ENCODE results near the gene FOXP4. TPM values are rescaled to one million over a fixed set of nuclear protein-coding genes. Genes with fewer than 3 reads are reported as not detected.

Gene FOXP4
- total RNA-seq, 1 experiment from 2014 or later, result 32.3 TPM

GRCh38 chr6:41636833-41637193 lies 90.6 kb downstream of the FOXP4 start (continued):
- no peak for TF ChIP-seq SRF (IDR thresholded peaks at IDR 0.05; ENCODE audit: low read depth)
- 0 out of 2 replicates have a peak, but pooled peaks have one; percentile 53 for TF ChIP-seq SIN3A (IDR thresholded peaks at IDR 0.05; ENCODE audit: low read depth)
- TF ChIP-seq ZBTB33 (IDR thresholded peaks at IDR 0.05; ENCODE audit: extremely low read depth, insufficient replicate concordance, low read length), result peak; percentile 38
- TF ChIP-seq EZH2 (IDR thresholded peaks at IDR 0.05), result no peak
- TF ChIP-seq ELF1 (IDR thresholded peaks at IDR 0.05; ENCODE audit: borderline replicate concordance, low read depth), result no peak
- no peak for TF ChIP-seq TCF7L2 (IDR thresholded peaks at IDR 0.05; ENCODE audit: borderline replicate concordance, extremely low read depth, insufficient read depth, insufficient read length)
- TF ChIP-seq EGR1 (IDR thresholded peaks at IDR 0.05; ENCODE audit: low read depth), result no peak

DNA sequence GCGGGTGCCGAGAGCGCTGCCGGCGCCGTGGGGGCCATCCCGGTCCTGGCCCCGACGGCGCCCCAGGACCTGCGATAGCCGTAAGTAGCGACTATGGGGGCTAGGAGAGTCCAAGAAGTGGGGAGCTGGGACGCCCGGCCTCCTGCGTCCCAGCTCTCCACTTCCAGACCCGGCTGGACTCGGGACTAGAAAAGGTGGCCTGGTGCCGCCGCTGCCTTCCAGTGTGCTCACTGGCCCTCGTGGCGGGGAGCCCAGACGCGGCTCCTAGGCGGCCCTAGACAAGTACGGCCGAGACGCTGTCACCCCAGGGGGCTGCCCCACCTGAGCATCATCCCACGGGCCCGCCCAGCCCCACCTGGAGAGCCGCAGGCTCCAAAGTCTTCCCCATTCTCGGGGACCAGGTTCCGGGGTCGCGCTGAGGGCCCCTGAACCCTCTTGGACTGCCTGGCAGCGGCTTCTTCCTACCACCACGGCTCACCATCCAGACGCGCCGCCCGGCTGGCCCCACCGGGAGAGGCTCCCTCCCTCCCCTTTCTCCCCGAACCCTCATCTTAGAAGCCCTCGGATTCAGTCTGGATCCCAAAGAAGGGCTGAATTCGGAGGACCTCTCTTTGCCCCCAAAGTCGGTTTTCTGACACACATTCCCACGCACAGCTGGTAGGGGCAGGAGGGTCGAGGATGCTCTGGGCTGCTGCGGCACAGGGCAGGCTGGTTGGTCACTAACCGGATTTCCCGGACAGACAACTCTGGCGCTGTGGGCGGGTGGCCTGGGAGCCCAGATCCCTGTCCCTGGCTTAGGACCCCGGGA lies 91.2 kb downstream of the FOXP4 start:
- Histone ChIP-seq H3K4me2 (ENCODE audit: low read length) (peak overlapping the region; percentile 97), H3K79me2 (ENCODE audit: insufficient read depth, low read length) (peaks cover 10% of the 10 kb centered on the region; the same call in 1 of the 2 replicates), H3K9ac (ENCODE audit: low read length) (peak overlapping the region; percentile 87), H4K20me1 (ENCODE audit: insufficient read depth) (no peaks in the 10 kb centered on the region), H3K36me3 (ENCODE audit: control insufficient read depth in 1 of 2, insufficient read depth in 2 of 2, low read length in 2 of 2) (no peaks in the 10 kb centered on the region), H2AFZ (ENCODE audit: low read depth, low read length, poor library complexity, severe bottlenecking) (no peak overlapping the region), H3K9me2 (ENCODE audit: insufficient read depth) (no peaks in the 10 kb centered on the region), H3K9me3 (ENCODE audit: control insufficient read depth in 1 of 2, insufficient read depth in 1 of 2, low read depth in 1 of 2, low read length in 2 of 2) (no peaks in the 10 kb centered on the region), H3K4me1 (ENCODE audit: control insufficient read depth in 1 of 2, insufficient read depth in 2 of 2, low read length in 2 of 2) (peaks cover 19 to 21% of the 10 kb centered on the region in 2 experiments), H3K27me3 (ENCODE audit: insufficient read depth, low read length) (no peaks in the 10 kb centered on the region), H3K27ac (ENCODE audit: low read depth, low read length) (peak overlapping the region; percentile 94), H3K4me3 (replicated peaks in 1 of 2; ENCODE audit: low read depth in 1 of 2, low read length in 2 of 2) (peak overlapping the region; percentile 75 to 88)
- intact Hi-C loops (cut with micrococcal nuclease), result no loop called here
- TF ChIP-seq YY1 (IDR thresholded peaks at IDR 0.05; ENCODE audit: extremely low read depth, insufficient replicate concordance, low read depth, low read length) (no peak), POLR2A (IDR thresholded peaks at IDR 0.05; ENCODE audit: borderline replicate concordance, extremely low read depth, insufficient read depth, insufficient read length) (peak; percentile 7), ZFX (IDR thresholded peaks at IDR 0.05) (peak; percentile 92), CBX3 (IDR thresholded peaks at IDR 0.05; ENCODE audit: low read depth) (no peak)
- ChIA-PET CTCF (no interaction called here), POLR2A (interaction anchor here (1.1 to 1.5 kb wide), 2 partner anchors 11 to 15 kb away, joined by 3 to 4 read pairs; no protein-coding TSS in a partner anchor), RAD21 (ENCODE audit: low non-redundant PET in 1 of 2, low total read pairs in 2 of 2, uncharacterized antibody in 2 of 2, unreplicated experiment in 2 of 2) (interaction anchor here in 1 of 2 experiments (1.0 kb wide), 1 partner anchor 45 kb away, joined by 6 read pairs; no protein-coding TSS in a partner anchor)
- no peak for DNase-seq (ENCODE audit: low read depth, low spot score)
- ATAC-seq, result peak; percentile 74
- BruUV-seq (replicated peaks), result TSS peak; percentile 54

Data from HCT116 (cell line).